AG10803 (cell line): ENCODE data around the gene FAM20A.

Source experiments
- DNase-seq: peaks from one replicate; pipeline ENCODE4 v3.0.0; 2010; ENCODE audit warnings: low read depth
- H3K4me3 ChIP-seq: 2 replicates; pipeline ENCODE4 v1.5.1; 2011; ENCODE audit warnings: mild to moderate bottlenecking, low read length, control low read depth
- TF ChIP-seq, protein P1 (sequence below): conservative IDR thresholded peaks from 2 replicates; pipeline ENCODE4 v1.5.1; 2011; ENCODE audit warnings: mild to moderate bottlenecking, low read length, control low read depth, inconsistent platforms

The FAM20A gene

DNA sequence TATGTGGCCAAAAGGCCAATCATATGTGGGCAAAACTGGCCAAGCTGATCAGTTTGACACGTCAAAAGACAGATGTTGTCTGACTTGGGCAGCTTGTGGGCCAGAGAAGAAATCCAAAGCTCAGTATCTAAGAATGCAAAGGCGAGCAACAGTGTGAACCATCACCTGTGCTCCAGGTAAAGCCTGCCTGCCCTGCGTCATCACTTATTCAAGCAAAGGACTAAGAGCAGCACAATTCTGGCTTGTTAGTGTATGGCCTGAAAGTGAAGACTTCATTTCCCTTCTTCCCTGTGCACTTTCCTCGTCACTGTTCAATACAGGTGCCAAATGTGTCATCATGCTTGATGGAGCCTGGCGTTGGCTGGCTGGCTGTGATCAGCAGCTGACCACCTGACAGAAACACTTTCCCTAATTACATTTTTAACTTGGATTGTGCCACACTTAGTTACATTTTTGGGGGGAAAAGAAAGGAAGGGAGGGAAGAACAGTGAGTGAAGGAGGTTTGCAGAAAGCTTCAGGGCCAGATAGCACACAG is 4.7 kb downstream of the FAM20A start:
- H3K4me3 ChIP-seq, result no peak overlapping the region
- DNase-seq, result no peak
- TF ChIP-seq, protein P1, sequence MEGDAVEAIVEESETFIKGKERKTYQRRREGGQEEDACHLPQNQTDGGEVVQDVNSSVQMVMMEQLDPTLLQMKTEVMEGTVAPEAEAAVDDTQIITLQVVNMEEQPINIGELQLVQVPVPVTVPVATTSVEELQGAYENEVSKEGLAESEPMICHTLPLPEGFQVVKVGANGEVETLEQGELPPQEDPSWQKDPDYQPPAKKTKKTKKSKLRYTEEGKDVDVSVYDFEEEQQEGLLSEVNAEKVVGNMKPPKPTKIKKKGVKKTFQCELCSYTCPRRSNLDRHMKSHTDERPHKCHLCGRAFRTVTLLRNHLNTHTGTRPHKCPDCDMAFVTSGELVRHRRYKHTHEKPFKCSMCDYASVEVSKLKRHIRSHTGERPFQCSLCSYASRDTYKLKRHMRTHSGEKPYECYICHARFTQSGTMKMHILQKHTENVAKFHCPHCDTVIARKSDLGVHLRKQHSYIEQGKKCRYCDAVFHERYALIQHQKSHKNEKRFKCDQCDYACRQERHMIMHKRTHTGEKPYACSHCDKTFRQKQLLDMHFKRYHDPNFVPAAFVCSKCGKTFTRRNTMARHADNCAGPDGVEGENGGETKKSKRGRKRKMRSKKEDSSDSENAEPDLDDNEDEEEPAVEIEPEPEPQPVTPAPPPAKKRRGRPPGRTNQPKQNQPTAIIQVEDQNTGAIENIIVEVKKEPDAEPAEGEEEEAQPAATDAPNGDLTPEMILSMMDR, result no peak

DNA sequence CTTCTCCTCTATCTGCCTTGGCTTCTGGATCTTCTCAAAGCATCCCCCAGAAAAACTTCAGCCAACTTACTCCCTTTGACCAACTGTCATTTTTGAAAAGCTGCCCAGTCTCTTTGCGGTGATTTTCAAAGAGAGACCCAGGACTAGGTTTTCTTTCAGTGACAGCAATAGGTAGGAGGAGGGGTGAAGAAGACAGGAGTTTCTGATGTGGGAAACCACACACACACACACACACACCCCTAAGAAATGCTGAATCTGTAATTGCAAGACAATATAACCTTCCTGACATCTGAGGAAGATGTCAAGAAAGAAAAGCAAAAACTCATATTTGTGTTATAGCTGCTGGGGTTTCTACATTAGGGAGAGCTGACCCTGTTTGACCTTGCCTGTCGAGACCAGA is 5.2 kb downstream of the FAM20A start:
- no peak for DNase-seq
- TF ChIP-seq, protein P1, result no peak
- no peak overlapping the region for H3K4me3 ChIP-seq

DNA sequence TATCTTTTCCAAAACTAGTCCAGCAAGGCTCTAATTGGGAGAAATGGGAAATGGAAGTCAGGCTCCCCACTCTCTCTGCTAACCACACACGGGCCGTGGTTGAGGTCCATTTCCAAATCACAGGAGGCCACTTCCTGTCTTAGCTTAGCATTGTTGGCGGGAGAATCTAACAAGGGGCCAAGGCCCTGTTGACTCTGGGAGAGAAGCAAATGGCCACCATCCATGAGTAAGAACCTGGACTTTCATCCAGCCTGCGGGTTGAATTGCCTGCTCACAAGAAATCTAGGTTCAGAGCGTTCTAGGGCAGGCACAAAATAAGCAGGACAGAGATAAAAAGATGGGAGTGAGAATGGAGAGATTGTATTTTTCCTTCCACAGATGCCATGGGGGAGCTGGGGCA is 5.7 kb downstream of the FAM20A start:
- DNase-seq, result peak; percentile 67
- H3K4me3 ChIP-seq, result no peak overlapping the region
- TF ChIP-seq, protein P1, result no peak

DNA sequence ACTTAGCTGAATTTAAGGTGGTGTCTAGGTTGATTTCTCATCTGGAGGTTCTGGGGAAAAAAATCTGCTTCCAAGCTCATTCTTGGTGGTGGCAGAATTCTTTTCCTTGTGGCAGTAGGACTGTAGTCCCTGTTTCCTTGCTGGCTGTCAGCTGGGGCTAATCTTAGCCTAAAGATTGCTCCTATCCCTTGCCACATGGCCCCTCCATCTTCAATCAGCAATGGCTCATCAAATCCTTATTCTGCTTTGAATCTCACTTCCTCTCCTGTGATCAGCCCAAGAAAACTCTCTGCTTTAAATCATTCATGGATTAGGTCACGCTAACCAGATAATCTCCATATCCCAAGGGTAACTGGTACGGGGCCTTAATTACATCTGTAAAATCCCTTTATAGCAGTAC is 6.6 kb downstream of the FAM20A start:
- no peak overlapping the region for H3K4me3 ChIP-seq
- DNase-seq, result no peak
- TF ChIP-seq, protein P1, result no peak

GRCh38 chr17:68592682-68593641 is 8.2 kb downstream of the FAM20A start:
- H3K4me3 ChIP-seq, result no peak overlapping the region
- DNase-seq, result peak; percentile 42
- TF ChIP-seq, protein P1, result no peak

- TF ChIP-seq, protein P1, result no peak
- no peak overlapping the region for H3K4me3 ChIP-seq
- DNase-seq, result peak; percentile 55
Observed at GRCh38 chr17:68592009-68592408, 9.2 kb downstream of the FAM20A start.

GRCh38 chr17:68591583-68591982 is 9.6 kb downstream of the FAM20A start:
- no peak for DNase-seq

More at GRCh38 chr17:68591583-68591982, 9.6 kb downstream of the FAM20A start:
- H3K4me3 ChIP-seq, result no peak overlapping the region
- TF ChIP-seq, protein P1, result no peak
